Heart right ventricle (tissue), 16 donors: ENCODE measurements around the gene CLDN17. TPM values are rescaled to one million over a fixed set of nuclear protein-coding genes. Genes with fewer than 3 reads are reported as not detected.

Source experiments
- ATAC-seq, 8 donors: fragments of 200-7000 bp; cut with Tn5 transposase; one replicate each; pipeline ENCODE4 v1.9.1; 2020; ENCODE audit warnings: mild to moderate bottlenecking in 8 of 8, moderate library complexity in 8 of 8, moderate number of reproducible peaks in 1 of 8
- DNase-seq, 2 donors: peaks; one replicate each; pipeline ENCODE4 v3.0.0-alpha.2; 2020
- H3K27ac ChIP-seq, 10 donors: fragments of 200-600 bp; sonication (generic) in 2 of 10; one replicate each; pipeline versions ENCODE4 v1.5.0 to v1.8.0; 2020 to 2022; ENCODE audit warnings: mild to moderate bottlenecking in 3 of 10
- H3K27me3 ChIP-seq, 7 donors: fragments of 200-600 bp; one replicate each; pipeline ENCODE4 v1.8.0; 2021 to 2022; ENCODE audit warnings: mild to moderate bottlenecking in 2 of 7
- H3K36me3 ChIP-seq, 9 donors: fragments of 200-600 bp; sonication (generic) in 1 of 9; one replicate each; pipeline versions ENCODE4 v1.5.0 to v1.8.0; 2020 to 2022; ENCODE audit warnings: mild to moderate bottlenecking in 2 of 9
- H3K4me1 ChIP-seq, 9 donors: fragments of 200-600 bp; sonication (generic) in 1 of 9; one replicate each; pipeline versions ENCODE4 v1.5.0 to v1.8.0; 2020 to 2022; ENCODE audit warnings: mild to moderate bottlenecking in 4 of 9
- H3K4me3 ChIP-seq, 10 donors: fragments of 200-600 bp; sonication (generic) in 2 of 10; one replicate each; pipeline versions ENCODE4 v1.5.0 to v1.8.0; 2020 to 2022; ENCODE audit warnings: mild to moderate bottlenecking in 7 of 10, moderate library complexity in 2 of 10
- H3K9me3 ChIP-seq, 11 donors: fragments of 200-600 bp in 10 of 11; sonication (generic) in 2 of 11; one replicate each; pipeline versions ENCODE4 v1.5.0 to v1.8.0; 2013 to 2022; ENCODE audit warnings: mild to moderate bottlenecking in 2 of 11, control low read depth in 1 of 11, moderate library complexity in 1 of 11
- WGBS, 2 donors: extraction: QIAGEN DNeasy Blood & Tissue Kit; methylation state at CpG; one replicate each; pipeline ENCODE4 v1.1.7; 2013; ENCODE audit warnings: inconsistent platforms in 1 of 2; 5-methylcytosine and 5-hydroxymethylcytosine counted together
- intact Hi-C, 10 donors: fragments of 100-400 bp; cut with DNase I; formaldehyde crosslinking; loops; one replicate each; pipeline versions ENCODE4 v1.11.1 to v1.14.2; 2022
- polyA plus RNA-seq, 2 donors: library from polyadenylated mRNA; stranded (reverse); fragments of 200-250 nt; gene quantifications; one replicate each; pipeline ENCODE4 v1.2.3, GENCODE V29; 2013
- total RNA-seq, 10 donors: library from RNA; stranded (reverse); fragmentation: NEBNext Ultra II Directional in 3 of 10; extraction: Animal tissue kit (Norgen Biotek cat#: 25700) in 3 of 10; gene quantifications; one replicate each; pipeline versions ENCODE4 v1.2.1 to v1.2.4, GENCODE V29; 2021 to 2023
- TF ChIP-seq, protein P1 (sequence below), 9 donors: fragments of 200-600 bp; sonication (generic) in 2 of 9; IDR thresholded peaks; one replicate each; pipeline versions ENCODE4 v1.5.0 to v1.8.0; 2021 to 2022; ENCODE audit warnings: antibody characterized with exemption in 9 of 9, mild to moderate bottlenecking in 5 of 9, moderate library complexity in 1 of 9
- donor health status: Arrhythmogenic right ventricular cardiomyopathy.
- donor health status: ischemic (EF 13 %, LVEDD 7.1; RV severe dilation, severe dysfunction).
- donor health status: healthy with polysubstance abuse.
- donor health status: DM: no; HTN: yes; CAD: no.
- donor health status: DM: no; HTN: no; CAD: no.
- donor health status: ischemic (EF 25% LVEDD 6.9; RV normal size, moderate dysfunction).
- donor health status: ischemic (EF 25% LVEDD 5.7; RV mildly dilated, moderate dysfunction).
- donor health status: healthy.
- donor health status: DM: yes; HTN: yes; CAD: no.
- donor health status: Ischemic cardiomyopathy.
- donor health status: ischemic (EF 35%, LVEDD 5.7; RV mildly dilated, moderate dysfunction).
- donor health status: nonischemic (EF 11% LVEDD 7.7; RV severe dilation, severe dysfunction).
- donor health status: DM: yes; HTN: yes; CAD: no.
- donor health status: PGD.
- donor health status: ischemic (EF 29% LVEDD 5.4; RV normal size, mild dysfunction).
- donor health status: nonischemic (EF 23%, LVEDD 6.1; RV moderate dilation, normal function).

CLDN17 gene
- total and polyA plus RNA-seq, 12 donors, result not detected

DNA sequence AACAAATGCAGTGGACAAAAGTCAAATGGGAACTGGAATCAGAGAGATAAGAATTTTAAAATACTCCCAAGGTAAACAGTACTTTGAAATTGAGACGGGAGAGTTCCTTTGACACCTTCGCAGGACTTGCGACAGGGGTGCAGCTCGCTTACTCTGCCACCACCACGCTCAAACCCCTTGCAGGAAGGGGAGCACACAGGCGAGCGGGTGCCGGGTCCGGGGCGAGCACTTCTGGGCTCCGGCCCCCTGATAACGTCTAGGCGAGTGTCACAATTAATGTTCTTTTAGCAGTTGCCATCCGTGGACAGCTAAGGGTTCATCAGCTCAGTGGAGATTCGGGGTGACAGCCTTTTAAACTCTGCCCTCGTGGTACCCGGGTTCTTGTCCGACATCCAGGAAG, 37.4 kb downstream of the CLDN17 start:
- DNase-seq (no peak), ATAC-seq (no peak)
- Histone ChIP-seq H3K9me3 (peaks cover 0 to 3% (median 0%) of the 10 kb centered on the region in 11 donors), H3K4me1 (no peaks in the 10 kb centered on the region), H3K36me3 (no peaks in the 10 kb centered on the region), H3K27me3 (no peaks in the 10 kb centered on the region), H3K4me3 (no peak overlapping the region), H3K27ac (no peak overlapping the region)
- TF ChIP-seq, protein P1, sequence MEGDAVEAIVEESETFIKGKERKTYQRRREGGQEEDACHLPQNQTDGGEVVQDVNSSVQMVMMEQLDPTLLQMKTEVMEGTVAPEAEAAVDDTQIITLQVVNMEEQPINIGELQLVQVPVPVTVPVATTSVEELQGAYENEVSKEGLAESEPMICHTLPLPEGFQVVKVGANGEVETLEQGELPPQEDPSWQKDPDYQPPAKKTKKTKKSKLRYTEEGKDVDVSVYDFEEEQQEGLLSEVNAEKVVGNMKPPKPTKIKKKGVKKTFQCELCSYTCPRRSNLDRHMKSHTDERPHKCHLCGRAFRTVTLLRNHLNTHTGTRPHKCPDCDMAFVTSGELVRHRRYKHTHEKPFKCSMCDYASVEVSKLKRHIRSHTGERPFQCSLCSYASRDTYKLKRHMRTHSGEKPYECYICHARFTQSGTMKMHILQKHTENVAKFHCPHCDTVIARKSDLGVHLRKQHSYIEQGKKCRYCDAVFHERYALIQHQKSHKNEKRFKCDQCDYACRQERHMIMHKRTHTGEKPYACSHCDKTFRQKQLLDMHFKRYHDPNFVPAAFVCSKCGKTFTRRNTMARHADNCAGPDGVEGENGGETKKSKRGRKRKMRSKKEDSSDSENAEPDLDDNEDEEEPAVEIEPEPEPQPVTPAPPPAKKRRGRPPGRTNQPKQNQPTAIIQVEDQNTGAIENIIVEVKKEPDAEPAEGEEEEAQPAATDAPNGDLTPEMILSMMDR (IDR thresholded peaks at IDR 0.05), result no peak
- WGBS, 2 donors, result 91 to 92% methylated on average over 18 of the region's 18 CpGs
- intact Hi-C loops, result no loop called here

DNA sequence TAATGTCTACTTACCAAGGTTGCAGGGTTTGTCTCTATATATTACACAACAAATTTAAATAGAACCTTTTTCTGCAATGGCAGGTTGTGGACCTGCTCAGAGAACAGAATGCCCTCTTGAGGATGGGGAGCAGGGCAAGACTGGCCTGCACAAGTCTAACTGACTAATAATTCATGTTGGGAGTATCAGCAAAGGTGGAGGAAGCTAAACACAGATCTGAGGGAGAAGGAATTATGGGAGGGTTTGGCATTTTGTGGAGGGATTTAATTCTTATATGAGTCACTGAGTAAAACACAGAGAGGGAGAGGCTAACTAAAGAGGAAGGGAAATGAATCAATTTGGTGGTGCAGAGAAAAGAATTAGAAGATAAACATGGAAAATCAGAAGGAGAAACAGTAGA, 40.0 kb downstream of the CLDN17 start:
- Histone ChIP-seq H3K36me3 (no peaks in the 10 kb centered on the region), H3K4me1 (no peaks in the 10 kb centered on the region), H3K27ac (no peak overlapping the region), H3K27me3 (no peaks in the 10 kb centered on the region), H3K4me3 (no peak overlapping the region), H3K9me3 (no peaks in the 10 kb centered on the region)
- ATAC-seq, result no peak
- TF ChIP-seq, protein P1 (IDR thresholded peaks at IDR 0.05), result no peak
- intact Hi-C loops, result no loop called here
- no peak for DNase-seq

DNA sequence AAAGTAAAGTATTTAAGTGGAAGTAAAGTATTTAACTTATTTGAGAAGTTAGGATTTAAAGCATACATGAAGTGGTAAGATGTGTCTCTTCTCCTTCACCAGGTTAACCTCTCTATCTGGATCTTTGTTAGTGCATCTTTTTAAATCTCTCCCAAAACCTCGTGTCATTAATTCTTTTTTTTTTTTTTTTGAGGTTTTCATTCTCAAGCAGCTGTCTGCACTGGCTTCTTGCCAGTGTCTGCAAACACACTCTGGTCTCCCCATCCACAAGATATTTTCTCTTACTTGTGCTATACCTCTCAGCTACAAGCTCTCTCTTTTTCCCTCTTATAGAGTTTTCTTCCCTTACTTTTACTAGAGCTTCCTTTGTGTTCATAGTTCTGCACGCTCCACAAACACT, 49.0 kb downstream of the CLDN17 start:
- Histone ChIP-seq H3K36me3 (no peaks in the 10 kb centered on the region), H3K4me1 (no peaks in the 10 kb centered on the region), H3K4me3 (no peak overlapping the region), H3K9me3 (no peaks in the 10 kb centered on the region), H3K27ac (no peak overlapping the region), H3K27me3 (no peaks in the 10 kb centered on the region)
- no peak for ATAC-seq
- TF ChIP-seq, protein P1 (IDR thresholded peaks at IDR 0.05), result no peak
- WGBS, 2 donors, result 54% methylated on average over 2 of the region's 2 CpGs
- intact Hi-C loops, result no loop called here
- DNase-seq, result no peak

DNA sequence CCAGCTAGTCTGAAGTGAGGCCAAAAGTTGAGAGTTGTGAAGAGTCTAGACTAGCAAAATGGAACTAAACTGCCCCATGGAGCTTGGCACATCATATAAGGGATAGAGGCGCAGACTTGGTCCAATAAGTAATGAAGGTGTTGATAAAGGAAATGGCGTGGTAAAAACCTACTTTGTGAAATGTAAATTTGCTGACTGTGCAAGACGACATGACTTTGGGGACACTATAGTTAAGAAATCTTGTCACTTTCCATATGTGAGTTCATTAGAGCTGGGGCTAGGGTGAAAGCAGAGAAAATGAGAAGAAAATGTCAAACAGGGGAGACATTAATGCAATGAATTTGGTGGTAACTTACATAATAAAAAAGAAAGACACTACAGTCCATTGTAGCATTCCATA, 50.1 kb downstream of the CLDN17 start:
- H3K4me3 ChIP-seq, result no peak overlapping the region
- H3K9me3 ChIP-seq, result no peaks in the 10 kb centered on the region
- H3K36me3 ChIP-seq, result no peaks in the 10 kb centered on the region
- no peaks in the 10 kb centered on the region for H3K27me3 ChIP-seq
- ATAC-seq (no peak), DNase-seq (no peak)
- no peak overlapping the region for H3K27ac ChIP-seq
- intact Hi-C loops, result no loop called here
- WGBS, 2 donors, result 88 to 95% methylated on average over 3 of the region's 3 CpGs
- TF ChIP-seq, protein P1 (IDR thresholded peaks at IDR 0.05), result no peak
- H3K4me1 ChIP-seq, result no peaks in the 10 kb centered on the region

Other genes with a start within 250 kb of the CLDN17 start
- gene GRIK1, start 226.8 kb downstream of the CLDN17 start, total RNA-seq, result not detected
- not detected for gene GRIK1, start 226.8 kb downstream of the CLDN17 start, polyA plus RNA-seq
- gene CLDN8, start 49.3 kb upstream of the CLDN17 start, total RNA-seq, result not detected
- gene CLDN8, start 49.3 kb upstream of the CLDN17 start, polyA plus RNA-seq, result not detected
- gene KRTAP24-1, start 116.1 kb upstream of the CLDN17 start, total RNA-seq, result not detected
- gene KRTAP24-1, start 116.1 kb upstream of the CLDN17 start, polyA plus RNA-seq, result not detected
- gene KRTAP25-1, start 122.7 kb upstream of the CLDN17 start, total RNA-seq, result not detected
- gene KRTAP25-1, start 122.7 kb upstream of the CLDN17 start, polyA plus RNA-seq, result not detected
- gene KRTAP26-1, start 153.5 kb upstream of the CLDN17 start, total RNA-seq, result not detected
- not detected for gene KRTAP26-1, start 153.5 kb upstream of the CLDN17 start, polyA plus RNA-seq
- not detected for gene KRTAP27-1, start 170.9 kb upstream of the CLDN17 start, total RNA-seq
- not detected for gene KRTAP27-1, start 170.9 kb upstream of the CLDN17 start, polyA plus RNA-seq
- not detected for gene KRTAP23-1, start 181.8 kb upstream of the CLDN17 start, total RNA-seq
- gene KRTAP23-1, start 181.8 kb upstream of the CLDN17 start, polyA plus RNA-seq, result not detected
- not detected for gene KRTAP13-2, start 205.5 kb upstream of the CLDN17 start, total RNA-seq
- not detected for gene KRTAP13-2, start 205.5 kb upstream of the CLDN17 start, polyA plus RNA-seq
- gene KRTAP13-1, start 229.2 kb upstream of the CLDN17 start, total RNA-seq, result not detected
- not detected for gene KRTAP13-1, start 229.2 kb upstream of the CLDN17 start, polyA plus RNA-seq